Astrocyte of the cerebellum (primary cell): ENCODE measurements around the gene FTO.

Experiments
- DNase-seq: peaks from one replicate; pipeline ENCODE4 v3.0.0-alpha.2; 2011; ENCODE audit warnings: low read depth
- H3K4me3 ChIP-seq: 2 replicates; pipeline ENCODE4 v1.5.1; 2011; ENCODE audit warnings: mild to moderate bottlenecking, low read depth, low read length, moderate library complexity
- CTCF ChIP-seq: IDR thresholded peaks from 2 replicates; pipeline ENCODE4 v1.5.1; 2012; ENCODE audit warnings: low read length, low read depth, moderate library complexity, mild to moderate bottlenecking; ENCODE audit errors: missing control alignments
- in situ Hi-C: cut with HindIII; loops from 2 replicates; pipeline ENCODE4 v1.10.0; 2017; ENCODE audit warnings: low sequenced_read_pairs

Gene FTO

GRCh38 chr16:53998966-53999522, 295.1 kb downstream of the FTO start:
- no peak for DNase-seq
- H3K4me3 ChIP-seq, result no peak overlapping the region
- TF ChIP-seq CTCF, result no peak
- in situ Hi-C loops, result no loop called here

DNA sequence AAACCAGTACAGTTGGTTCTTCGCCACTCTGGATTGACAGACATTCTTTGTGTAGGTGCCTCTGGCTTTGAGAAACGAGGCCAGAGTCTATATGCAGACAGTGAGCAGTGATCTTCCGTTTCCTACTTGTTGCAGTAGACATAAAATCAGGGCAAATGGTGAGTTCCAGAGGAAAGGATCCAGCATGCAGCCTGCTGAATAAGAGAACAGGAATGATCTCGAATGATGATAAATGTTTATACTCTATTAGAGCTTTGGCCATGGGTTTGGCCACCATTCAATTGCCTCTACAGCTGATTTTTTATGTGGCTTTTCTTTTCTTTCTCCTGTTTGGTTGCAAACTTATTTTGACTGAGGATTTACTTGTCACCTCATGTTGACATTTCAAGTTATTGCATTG, 295.9 kb downstream of the FTO start:
- TF ChIP-seq CTCF, result no peak
- peak; percentile 42 for DNase-seq

GRCh38 chr16:54000361-54000760, 296.4 kb downstream of the FTO start:
- DNase-seq, result no peak
- in situ Hi-C loops, result no loop called here
- no peak overlapping the region for H3K4me3 ChIP-seq
- TF ChIP-seq CTCF, result no peak

More for the DNA sequence above, 295.9 kb downstream of the FTO start:
- in situ Hi-C loops, result no loop called here
- no peak overlapping the region for H3K4me3 ChIP-seq

DNA sequence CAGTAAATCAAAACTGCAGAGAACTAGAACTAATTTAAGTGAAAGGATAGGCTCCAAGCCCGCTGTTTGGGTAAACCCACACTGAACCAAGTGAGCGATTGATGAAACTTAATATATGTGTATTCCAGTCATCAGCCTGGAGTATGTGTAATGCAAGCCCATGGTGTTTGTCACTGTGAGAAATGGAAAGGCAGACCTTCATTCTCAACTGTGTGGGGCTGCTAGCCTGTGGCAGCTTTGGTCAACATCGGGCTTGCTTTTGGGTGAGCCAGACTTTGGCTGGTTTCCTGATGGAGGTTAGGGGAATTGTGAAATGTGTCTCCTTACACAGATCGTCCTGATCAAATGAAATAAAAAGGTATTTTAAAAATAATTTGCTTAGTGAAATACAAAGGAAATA, 302.7 kb downstream of the FTO start:
- in situ Hi-C loops, result no loop called here
- H3K4me3 ChIP-seq, result no peak overlapping the region
- TF ChIP-seq CTCF, result no peak
- DNase-seq, result no peak

- no peak for TF ChIP-seq CTCF
- DNase-seq, result no peak
- no peak overlapping the region for H3K4me3 ChIP-seq
- in situ Hi-C loops, result no loop called here
Observed at GRCh38 chr16:54007504-54007903, 303.5 kb downstream of the FTO start.

DNA sequence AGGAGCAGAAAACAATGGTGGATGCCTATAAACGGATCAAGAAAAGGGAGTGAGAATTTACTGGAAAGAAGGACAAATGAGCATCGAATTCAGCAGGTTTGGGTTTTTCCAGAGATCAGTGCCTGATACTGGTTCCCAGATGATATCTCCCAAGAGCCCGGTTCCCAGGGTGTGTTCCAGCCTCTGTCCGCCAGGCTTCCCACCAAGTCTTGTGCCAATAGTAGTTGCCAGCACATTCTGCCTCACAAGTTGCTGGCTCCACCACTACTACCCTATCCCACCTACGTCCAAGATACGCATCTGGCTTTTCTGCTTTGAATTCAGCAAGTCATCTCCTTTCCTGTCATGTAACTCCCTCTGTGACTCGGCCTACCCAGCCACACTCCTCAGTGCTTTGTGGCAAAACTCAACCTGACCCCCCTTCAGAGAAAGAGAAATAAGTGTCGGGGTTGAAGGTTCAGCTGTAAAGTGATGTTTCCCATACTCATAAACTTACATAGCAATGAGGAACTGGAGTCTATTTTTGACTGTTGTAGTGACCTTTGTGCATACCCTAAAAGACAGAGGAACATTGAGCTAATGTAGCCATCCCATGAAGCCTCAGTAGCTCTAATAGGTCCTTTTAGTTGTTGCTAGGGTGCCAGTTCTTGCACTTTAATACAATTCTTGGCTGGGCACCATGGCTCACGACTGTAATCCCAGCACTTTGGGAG, 305.7 kb downstream of the FTO start:
- no peak overlapping the region for H3K4me3 ChIP-seq
- DNase-seq, result no peak
- in situ Hi-C loops, result loop anchor here (5.0 kb wide), 1 partner anchor 68 kb away; no protein-coding TSS in a partner anchor
- TF ChIP-seq CTCF, result no peak
